ENCODE measurements around the gene CTSF. TPM values are rescaled to one million over a fixed set of nuclear protein-coding genes. Genes with fewer than 3 reads are reported as not detected.
A peak's percentile ranks its signal among the peaks of the same experiment; 100 is the strongest.
"Not testable (repeated sequence)": the region's sequence is repeated elsewhere in the genome, so short reads cannot be mapped to it uniquely, and the experiment has no call there.

The CTSF gene
- total and polyA plus RNA-seq, 12 donors = 17.1 to 75.5 (median 48.5) TPM

DNA sequence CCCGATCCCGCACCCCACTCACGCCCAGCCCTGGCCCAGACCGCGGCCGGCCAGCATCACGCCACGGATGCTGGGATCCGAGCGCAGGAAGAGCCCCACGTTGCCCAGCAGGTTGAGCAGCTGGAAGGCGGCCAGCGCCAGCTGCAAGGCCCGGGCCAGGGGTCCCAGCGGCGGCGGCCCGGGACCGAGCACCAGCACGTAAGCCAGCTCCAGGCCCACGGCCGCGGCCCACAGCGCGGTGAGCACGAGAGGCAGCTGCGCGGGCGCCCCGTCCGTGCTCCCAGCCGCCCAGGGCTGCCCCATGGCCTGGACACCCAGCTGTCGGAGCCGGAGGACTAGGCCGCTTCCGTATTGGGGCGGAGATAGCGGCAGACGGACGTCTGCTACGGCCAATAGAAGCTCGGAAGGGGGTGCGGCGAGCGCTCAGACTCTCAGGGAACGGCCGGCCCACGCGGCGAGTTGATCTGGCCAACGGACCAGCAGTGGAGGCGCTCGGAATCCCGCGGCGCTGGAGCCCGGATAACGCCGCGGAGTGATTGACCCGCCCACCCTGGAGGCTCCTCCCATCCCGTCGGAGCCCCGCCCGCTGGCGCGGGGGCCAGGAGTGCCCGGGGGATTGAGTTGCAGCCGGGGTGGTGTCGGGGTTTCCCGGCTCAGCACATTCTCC lies 22.6 kb downstream of the CTSF start, which contains the start of gene ZDHHC24:
Gene ZDHHC24, minus strand, starts transcription at position 348 of the 667 bp plus-strand sequence. Its CDS starts 45 bp downstream, at position 303.
- peak; percentile 97 to 98 for DNase-seq
- peaks cover 3 to 46% (median 31%) of the 10 kb centered on the region in 9 donors for H3K4me1 ChIP-seq
- H3K27me3 ChIP-seq = no peaks in the 10 kb centered on the region
- H3K4me3 ChIP-seq = peak within 1 kb of the TSS; percentile 67 to 98 (median 86)
- H3K36me3 ChIP-seq = peaks cover 0 to 27% (median 6%) of the 10 kb centered on the region in 9 donors
- no peaks in the 10 kb centered on the region for H3K9me3 ChIP-seq
- TF ChIP-seq, protein P1, sequence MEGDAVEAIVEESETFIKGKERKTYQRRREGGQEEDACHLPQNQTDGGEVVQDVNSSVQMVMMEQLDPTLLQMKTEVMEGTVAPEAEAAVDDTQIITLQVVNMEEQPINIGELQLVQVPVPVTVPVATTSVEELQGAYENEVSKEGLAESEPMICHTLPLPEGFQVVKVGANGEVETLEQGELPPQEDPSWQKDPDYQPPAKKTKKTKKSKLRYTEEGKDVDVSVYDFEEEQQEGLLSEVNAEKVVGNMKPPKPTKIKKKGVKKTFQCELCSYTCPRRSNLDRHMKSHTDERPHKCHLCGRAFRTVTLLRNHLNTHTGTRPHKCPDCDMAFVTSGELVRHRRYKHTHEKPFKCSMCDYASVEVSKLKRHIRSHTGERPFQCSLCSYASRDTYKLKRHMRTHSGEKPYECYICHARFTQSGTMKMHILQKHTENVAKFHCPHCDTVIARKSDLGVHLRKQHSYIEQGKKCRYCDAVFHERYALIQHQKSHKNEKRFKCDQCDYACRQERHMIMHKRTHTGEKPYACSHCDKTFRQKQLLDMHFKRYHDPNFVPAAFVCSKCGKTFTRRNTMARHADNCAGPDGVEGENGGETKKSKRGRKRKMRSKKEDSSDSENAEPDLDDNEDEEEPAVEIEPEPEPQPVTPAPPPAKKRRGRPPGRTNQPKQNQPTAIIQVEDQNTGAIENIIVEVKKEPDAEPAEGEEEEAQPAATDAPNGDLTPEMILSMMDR (IDR thresholded peaks at IDR 0.05) = no peak
- 0 to 1% methylated on average over 69 to 71 of the region's 71 CpGs for WGBS, 2 donors
- ATAC-seq = peak; percentile 96 to 98 (median 97)
- intact Hi-C loops (cut with DNase I) = loop anchor here in 2 of 10 donors (1.0 to 10.0 kb wide), 3 partner anchors 23 to 899 kb away; partner anchors contain the start of genes BBS1 (in 1 of the 2), CORO1B (in 1 of the 2) and CTSF (in 1 of the 2)
- H3K27ac ChIP-seq = peak within 1 kb of the TSS in 9 of 10 donors; percentile 65 to 94 (median 73)

DNA sequence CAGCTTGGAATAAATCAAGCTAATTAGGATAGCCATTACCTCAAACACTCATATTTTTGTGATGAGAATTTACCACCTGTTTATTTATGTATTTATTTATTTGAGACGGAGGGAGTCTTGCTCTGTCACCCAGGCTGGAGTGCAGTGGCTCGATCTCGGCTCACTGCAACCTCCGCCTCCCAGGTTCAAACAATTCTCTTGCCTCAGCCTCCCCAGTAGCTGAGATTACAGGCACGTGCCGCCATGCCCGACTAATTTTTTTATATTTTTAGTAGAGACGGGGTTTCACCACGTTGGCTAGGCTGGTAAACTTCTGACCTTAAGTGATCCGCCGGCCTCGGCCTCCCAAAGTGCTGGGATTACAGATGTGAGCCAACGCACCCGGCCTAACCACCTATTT lies 23.5 kb downstream of the CTSF start:
- intact Hi-C loops (cut with DNase I) = loop anchor here in 1 of 10 donors (10.0 kb wide), 1 partner anchor 900 kb away; the partner anchor contains the start of gene CORO1B
- Histone ChIP-seq H3K4me1 (peaks cover 3 to 46% (median 31%) of the 10 kb centered on the region in 9 donors), H3K27ac (peak overlapping the region in 1 of 10 donors; percentile 94), H3K4me3 (peak overlapping the region; percentile 67 to 98 (median 86)), H3K36me3 (peaks cover 0 to 34% (median 6%) of the 10 kb centered on the region in 9 donors)
- ATAC-seq, H3K27me3 ChIP-seq, DNase-seq, H3K9me3 ChIP-seq: not testable (repeated sequence)
- 81 to 85% methylated on average over 14 of the region's 14 CpGs for WGBS, 2 donors

DNA sequence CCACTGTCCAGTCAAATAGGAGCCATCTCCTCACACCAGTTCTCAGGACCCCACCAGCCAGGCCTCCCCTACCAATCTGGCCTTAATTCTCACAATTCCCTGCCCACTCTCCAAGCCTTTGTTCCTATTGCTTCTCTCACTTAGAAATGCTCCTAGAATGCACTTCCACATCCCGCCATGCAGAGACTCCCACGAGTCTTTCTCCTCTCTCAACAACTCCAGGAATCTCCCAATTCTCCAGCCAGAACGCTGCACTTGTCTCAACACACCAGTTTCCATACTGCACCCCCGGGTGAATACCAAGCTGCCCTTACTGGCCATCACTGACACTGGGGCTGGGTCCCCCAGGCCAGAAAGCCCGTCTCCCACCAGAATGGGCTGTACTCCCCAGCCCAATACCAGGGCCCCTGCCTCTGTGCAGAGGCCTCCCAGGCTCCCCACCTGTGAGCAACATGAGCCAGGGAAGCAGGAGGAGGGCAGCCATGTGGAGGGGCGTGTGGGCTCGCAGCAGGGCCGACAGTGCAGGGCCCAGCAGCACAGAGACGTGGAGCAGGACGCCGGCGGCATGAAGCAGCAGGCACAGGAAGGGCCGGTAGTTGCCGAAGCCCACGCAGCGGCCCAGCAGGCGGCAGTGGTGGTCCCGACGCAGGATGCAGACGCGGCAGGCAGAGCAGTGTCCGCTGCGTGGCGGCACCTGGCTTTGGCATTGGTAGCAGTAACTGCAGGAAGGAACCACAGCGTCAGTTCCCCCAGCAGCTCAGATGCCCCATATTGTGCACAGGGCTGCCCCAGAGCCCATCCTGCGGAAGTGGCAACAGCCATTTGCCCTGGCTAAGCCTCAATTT lies 24.9 kb downstream of the CTSF start:
- intact Hi-C loops (cut with DNase I) = loop anchor here in 1 of 10 donors (10.0 kb wide), 1 partner anchor 901 kb away; the partner anchor contains the start of gene CORO1B

DNA sequence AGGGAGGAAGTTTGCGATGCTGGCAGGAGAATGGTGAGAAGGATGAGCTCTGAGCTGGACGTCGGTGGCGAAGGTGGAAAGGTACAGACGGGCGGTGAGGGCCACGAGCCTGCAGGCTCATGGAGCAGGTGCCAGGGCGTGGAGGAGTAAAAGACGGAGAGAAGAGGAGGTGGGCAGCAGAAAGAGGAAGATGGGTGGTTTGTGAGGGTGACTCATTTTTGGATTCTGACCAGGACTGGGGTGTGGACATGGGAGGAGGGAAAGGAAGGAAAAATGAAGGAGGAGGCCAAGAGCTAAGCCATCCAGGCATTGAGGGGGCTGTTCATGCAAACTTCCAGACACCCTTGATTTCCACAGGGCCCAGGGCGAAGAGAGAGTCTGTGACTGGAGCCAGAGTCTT lies 26.0 kb downstream of the CTSF start:
- H3K4me3 ChIP-seq = no peak overlapping the region
- intact Hi-C loops (cut with DNase I) = loop anchor here in 1 of 10 donors (10.0 kb wide), 1 partner anchor 902 kb away; the partner anchor contains the start of gene CORO1B
- H3K4me1 ChIP-seq = peaks cover 3 to 46% (median 31%) of the 10 kb centered on the region in 9 donors
- H3K27ac ChIP-seq = no peak overlapping the region
- TF ChIP-seq, protein P1 (IDR thresholded peaks at IDR 0.05) = no peak
- 86 to 92% methylated on average over 10 of the region's 10 CpGs for WGBS, 2 donors
- H3K36me3 ChIP-seq = peaks cover 0 to 56% (median 6%) of the 10 kb centered on the region in 9 donors
- DNase-seq = no peak
- no peaks in the 10 kb centered on the region for H3K27me3 ChIP-seq
- H3K9me3 ChIP-seq = no peaks in the 10 kb centered on the region
- ATAC-seq = no peak

More for the DNA sequence above, 24.9 kb downstream of the CTSF start:
- no peak for ATAC-seq
- peak overlapping the region in 4 of 10 donors; percentile 13 to 67 (median 54) for H3K27ac ChIP-seq
- no peaks in the 10 kb centered on the region for H3K9me3 ChIP-seq
- 29 to 36% methylated on average over 26 of the region's 26 CpGs for WGBS, 2 donors
- H3K27me3 ChIP-seq = no peaks in the 10 kb centered on the region
- DNase-seq = peak; percentile 31 to 52
- H3K36me3 ChIP-seq = peaks cover 0 to 49% (median 6%) of the 10 kb centered on the region in 9 donors
- TF ChIP-seq, protein P1 (IDR thresholded peaks at IDR 0.05) = peak in 6 of 9 donors; percentile 35 to 57 (median 51)
- H3K4me1 ChIP-seq = peaks cover 3 to 46% (median 31%) of the 10 kb centered on the region in 9 donors
- H3K4me3 ChIP-seq = peak overlapping the region in 4 of 10 donors; percentile 2 to 26 (median 8)

All from heart right ventricle (tissue), 16 donors.